Ramos (cell line): ENCODE results near the gene SLIT3.
"Not testable (repeated sequence)": the region's sequence is repeated elsewhere in the genome, so short reads cannot be mapped to it uniquely, and the experiment has no call there.

Source experiments
- in situ Hi-C: fragments of 300-500 bp; cut with MboI; formaldehyde crosslinking; loops from one replicate; pipeline ENCODE4 v1.14.3; 2022; ENCODE audit warnings: low sequenced_read_pairs; ENCODE audit not compliant: unreplicated experiment

Gene SLIT3

DNA sequence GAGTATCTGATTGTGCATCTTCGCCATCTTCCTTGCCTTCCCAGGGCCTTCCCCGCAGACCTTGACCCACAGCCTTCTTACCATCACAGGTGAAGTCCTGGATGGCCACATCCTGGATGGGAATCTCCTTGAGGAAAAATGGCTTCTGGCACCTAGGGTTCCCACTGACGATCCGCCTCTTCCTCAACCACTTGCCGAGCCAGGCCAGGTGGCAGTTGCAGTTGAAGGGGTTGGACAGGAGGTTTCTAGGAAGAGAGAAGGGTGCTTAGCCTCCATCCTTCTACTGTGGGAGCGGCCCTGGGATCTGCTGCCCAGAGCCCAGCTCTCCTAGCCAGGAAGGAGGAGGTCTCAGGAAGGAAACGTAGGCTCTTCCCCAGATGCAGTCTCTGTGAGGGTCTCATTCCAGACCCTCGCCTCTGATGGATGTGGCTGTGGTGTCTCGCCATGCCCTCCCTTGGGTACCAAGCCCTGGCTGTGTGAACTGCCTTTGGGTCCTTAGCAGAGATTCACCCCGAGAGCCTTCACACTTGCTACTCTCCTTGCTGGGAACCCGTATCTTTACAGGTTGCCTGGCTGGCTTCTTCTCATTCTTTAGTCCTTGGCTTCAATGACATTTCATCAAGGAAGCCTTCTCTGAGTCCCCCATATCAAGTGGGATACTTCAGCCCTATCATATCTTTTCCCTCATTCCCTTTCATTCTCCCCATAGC, 551.4 kb downstream of the SLIT3 start:
- in situ Hi-C loops, result no loop called here

DNA sequence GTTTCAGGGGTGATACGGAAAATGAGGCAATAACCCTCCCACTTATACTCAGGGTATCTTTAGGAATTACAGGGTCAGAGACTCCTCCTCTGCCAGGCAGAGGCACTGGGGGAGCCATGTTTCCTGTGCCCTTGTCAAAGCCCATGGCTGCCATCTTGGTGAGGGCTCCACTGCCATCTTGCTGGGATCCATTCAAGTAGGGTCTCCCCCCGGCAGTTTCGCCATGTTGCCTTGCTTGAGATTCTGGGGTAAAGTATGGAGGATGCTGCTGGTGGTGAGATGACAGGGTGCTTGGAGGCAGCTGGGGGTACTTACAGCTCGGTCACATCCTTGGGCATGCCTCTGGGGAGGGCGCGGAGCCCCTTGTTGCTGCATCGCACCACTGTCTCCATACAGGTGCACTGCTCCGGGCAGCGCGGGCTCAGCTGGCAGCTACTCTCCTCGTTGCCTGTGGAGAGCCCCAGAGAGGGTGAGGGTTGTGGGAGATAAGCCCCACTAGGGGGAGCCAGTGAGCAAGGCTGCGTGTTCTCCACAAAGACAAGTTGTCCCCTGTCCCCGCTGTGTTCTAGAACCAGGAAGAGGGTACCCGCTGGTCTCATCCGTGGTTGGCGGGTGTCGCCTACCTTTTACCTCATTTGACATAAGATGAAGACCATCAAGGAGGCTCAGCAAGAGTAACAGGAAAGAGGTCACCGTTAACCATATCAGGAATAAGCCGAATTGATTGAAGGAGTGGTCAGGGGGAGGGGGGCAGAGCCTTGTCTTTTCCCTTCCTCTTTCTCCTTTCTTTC, 552.8 kb downstream of the SLIT3 start:
- in situ Hi-C loops, result no loop called here

DNA sequence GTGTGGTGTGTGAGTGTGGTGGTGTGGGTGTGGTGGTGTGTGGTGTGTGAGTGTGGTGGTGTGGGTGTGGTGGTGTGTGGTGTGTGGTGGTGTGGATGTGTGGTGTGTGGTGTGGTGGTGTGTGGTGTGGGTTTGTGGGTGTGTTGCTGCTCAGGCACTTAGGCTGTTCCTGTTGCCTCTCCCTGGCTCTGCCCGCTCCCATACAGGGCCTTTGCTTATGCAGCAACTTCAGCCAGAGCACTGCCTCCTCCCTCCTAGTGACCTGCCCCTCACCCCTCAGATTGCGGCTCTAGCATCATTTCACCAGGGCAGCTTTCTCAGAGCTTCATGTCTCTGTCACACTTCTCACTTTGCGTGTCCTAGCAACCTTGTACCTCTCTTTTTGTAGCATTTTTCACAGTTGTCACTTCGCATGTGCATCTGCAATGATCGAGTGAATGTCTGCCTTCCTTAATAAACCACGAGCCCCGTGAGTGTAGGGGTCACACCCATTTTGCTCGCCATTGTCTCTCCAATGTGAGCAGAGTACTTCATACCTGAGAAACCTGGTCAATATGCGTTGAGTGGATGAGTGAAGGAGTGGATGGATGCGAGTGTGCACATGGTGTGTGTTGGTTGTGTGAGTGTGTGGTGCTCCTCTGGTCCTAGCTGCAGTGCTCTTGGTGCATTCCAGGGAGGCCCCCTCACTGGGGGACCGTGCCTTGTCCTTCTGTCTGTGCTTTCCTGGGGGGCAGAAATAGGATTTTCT, 553.9 kb downstream of the SLIT3 start:
- in situ Hi-C loops, result no loop called here

DNA sequence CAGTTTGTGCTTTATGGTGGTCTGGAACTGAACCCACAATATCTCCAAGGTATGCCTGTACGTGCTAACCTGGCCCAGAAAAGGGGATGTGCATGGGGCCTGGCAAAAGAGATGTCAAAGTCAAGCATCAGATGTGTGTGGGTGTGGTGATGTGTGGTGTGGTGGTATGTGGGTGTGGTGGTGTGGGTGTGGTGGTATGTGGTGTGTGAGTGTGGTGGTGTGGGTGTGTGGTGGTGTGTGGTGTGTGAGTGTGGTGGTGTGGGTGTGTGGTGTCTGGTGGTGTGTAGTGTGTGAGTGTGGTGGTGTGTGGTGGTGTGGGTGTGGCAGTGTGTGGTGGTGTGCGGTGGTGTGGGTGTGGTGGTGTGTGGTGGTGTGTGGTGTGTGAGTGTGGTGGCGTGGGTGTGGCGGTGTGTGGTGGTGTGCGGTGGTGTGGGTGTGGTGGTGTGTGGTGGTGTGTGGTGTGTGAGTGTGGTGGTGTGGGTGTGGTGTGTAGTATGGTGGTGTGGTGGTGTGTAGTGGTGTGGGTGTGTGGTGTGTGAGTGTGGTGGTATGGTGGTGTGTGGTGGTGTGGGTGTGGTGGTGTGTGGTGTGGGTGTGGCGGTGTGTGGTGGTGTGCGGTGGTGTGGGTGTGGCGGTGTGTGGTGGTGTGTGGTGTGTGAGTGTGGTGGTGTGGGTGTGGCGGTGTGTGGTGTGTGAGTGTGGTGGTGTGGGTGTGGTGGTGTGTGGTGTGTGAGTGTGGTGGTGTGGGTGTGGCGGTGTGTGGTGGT, 554.6 kb downstream of the SLIT3 start:
- in situ Hi-C loops, result not testable (repeated sequence)

DNA sequence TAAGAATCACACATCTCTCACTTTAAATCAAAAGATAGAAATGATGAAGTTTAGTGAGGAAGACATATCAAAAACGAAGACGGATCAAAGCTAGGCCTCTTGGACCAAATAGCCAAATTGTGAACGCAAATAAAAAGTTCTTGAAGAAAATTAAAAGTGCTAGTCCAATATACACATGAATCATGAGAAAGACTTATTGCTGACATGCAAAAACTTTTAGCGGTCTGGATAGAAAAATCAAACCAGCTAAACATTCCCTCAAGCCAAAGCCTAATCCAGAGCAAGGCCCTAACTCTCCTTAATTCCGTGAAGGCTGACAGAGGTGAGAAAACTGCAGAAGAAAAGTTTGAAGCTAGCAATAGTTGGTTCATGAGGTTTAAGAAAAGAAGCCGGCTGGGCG, 557.3 kb downstream of the SLIT3 start:
- in situ Hi-C loops, result no loop called here

DNA sequence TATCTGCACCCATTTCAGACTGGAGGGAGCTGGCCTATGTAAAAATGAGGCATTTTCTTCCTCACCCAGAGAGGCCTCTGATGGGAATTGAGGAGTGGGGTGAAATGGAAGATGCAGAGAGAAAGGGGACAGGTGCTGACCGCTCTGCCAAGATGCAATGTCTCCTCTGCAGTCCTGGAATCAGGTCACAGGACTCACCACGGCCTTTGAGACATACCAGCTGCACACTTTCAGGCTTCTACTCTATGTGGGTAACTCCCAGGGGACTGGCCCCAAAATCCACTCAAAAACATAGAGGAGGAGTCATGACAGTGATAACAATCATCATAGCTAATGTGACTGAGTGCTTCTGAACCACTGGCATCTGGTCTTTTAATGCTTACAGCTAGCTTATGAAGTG, 558.6 kb downstream of the SLIT3 start:
- in situ Hi-C loops, result not testable (repeated sequence)

DNA sequence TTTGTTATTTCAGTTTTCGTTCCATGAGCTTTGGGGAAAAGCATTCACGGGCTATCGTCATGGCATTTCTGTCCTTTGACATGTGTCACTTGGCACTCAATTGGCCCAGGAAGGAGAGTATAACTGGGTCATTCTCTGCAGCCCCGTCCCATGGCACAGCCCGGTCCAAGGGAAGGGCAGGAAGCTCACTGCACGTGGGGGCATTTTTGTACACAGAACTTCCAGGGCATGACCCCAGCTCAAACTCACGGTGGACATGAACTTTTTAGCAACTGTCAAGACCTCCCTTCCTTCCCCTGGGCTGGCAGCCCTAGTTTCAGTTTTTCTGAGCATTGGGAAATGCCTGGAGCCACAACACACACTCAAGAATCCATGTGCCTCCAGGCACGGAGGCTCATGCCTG, 560.1 kb downstream of the SLIT3 start:
- in situ Hi-C loops, result no loop called here

DNA sequence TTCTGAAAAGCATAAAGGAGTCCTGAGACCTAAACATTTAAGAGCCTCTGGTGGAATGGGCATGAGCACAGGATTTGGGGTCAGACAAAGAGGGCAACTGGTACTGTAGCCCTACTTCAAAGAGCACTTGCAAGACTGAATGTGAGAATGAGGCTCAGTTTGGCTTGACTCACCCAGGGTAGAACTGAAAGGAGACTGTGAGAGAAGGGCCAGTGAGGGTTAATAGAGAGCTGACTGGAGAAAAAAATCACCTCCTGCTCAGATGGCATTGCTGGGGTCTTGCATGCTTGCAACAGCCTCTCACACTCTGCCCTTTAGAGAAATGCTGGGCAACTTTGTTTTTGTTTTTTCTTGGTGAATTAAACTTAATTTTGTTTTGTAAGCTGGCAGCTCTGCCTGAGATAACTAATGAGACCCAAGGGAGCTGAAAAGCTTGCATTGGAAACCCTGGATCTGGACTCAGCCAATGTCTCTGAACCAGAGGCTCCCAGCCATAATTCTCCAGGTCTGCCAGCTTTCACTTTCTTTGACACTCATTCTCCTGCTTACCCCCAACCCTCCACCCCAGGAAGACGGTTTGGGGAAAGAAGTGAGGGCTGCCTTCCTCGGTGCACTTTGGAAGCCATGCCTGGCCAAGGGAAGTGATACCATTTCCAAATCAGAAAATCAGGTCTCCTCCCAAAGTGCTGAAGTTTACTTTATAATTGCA, 560.7 kb downstream of the SLIT3 start:
- in situ Hi-C loops, result no loop called here

DNA sequence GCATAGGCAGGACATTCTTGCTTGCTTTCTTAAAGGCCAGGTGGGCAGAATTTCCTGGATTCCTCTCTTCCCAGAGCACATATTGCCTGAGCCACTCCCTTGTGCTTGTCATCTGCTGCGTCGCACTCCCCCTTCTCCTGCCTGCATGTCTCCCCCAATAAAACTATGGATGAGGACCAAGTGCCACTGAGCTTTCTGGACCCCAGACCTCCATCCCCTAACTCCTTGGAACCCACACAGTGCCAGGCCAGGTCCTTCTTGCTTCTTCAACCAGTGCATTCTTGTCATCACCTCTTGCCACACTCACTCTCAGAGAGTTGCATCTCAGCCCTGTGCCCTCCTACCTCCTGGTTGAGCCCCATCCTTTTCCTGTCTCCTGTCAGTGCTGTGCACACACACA, 563.9 kb downstream of the SLIT3 start:
- in situ Hi-C loops, result no loop called here

DNA sequence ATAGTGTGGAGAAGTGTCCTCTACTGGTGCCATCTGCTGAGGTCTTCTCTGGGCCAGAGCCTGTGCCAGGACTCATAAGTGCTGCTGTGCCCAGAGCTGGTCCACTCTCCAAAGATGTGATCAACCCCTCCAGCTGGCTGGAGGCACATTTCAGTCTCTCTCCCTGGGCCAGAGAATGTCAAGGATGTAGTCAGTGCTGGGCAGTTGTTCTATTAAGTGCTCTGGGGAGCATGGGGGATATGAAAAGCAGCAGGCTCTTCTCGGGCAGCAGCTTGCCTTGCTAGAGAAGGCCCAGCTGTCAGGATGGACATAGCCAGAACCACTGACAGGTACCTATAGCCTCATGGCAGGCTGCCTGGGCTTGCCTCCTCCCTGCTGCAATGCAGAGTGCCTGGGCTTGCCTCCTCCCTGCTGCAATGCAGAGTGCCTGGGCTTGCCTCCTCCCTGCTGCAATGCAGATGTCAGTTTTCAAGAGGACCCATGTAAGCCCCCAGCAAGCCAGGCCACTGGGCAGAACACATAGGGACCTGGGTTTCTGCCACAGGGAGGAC, 564.6 kb downstream of the SLIT3 start:
- in situ Hi-C loops, result no loop called here

DNA sequence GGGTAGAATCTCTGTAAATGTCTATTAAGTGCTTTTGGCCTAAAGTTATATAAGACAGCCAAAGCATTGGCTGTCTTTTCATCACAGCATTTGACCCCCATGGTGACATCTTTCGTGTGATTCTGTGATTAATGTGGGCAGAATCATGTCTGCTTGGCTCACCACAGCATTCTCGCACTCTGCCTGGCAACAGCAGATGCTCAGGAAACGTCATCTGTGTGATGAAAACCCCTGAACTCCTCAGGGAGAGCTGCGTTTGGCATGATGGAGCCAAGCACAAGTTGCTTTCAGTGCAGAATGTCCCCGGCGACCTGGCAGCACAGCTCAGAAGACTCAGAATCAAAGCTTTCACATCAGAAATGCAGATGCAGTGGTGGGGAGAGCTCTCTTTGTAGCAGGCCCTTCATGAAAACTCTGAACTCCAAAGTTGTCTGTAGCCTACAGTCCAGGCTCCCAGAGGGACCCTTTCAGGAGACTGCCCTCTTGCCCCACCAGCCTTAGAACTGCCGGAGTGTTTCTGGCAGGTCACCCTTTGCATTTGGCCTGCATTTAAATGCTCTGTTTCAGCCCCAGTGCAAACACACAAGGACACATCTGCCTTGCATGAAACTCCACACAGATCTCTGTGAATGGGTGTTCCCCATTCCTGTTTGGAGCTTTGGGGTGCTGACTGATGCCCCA, 566.2 kb downstream of the SLIT3 start:
- in situ Hi-C loops, result no loop called here

DNA sequence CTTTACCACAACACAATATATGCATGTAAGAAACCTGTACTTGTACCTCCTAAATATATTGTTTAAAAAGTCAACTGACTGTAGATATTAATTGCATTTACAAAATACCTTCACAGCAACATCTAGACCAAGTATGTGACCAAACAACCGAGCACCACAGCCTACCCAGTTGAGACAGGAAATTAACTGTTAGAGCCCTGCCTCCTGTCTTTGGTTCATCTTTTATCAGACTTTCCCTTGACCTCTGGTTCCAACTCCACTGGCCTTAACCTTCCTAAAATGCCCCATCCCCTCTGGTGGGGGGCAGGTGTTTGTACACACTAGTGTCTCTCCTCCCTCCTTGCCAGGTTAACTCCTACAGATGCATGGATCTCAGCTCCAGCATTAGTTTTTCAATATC, 566.8 kb downstream of the SLIT3 start:
- in situ Hi-C loops, result no loop called here

DNA sequence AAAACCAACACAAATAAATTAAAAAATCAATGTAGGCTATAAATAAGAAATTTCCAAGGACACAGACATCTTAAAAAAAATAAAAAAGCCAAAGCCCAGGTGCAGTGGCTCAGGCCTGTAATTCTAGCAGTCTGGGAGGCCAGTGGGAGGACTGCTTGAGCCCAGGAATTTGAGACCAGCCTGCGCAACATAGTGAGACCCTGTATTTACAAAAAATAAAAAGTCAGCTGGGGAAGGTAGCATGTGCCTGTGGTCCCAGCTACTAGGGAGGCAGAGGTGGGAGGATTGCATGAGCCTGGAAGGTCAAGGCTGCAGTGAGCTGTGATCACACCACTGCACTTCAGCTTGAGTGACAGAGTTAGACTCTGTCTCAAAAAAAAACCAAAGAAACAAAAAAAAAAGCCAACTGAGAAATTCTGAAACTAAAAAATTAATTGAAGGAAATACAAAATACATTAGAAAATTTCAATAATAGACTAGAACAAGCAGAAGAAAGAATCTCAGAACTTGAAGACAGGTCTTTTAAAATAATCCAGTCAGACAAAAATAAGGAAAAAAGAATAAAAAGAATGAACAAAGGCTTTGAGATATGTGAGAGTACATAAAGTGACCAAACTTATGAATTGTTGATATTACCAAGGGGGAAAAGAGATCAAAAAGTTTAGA, 572.3 kb downstream of the SLIT3 start:
- in situ Hi-C loops, result no loop called here

DNA sequence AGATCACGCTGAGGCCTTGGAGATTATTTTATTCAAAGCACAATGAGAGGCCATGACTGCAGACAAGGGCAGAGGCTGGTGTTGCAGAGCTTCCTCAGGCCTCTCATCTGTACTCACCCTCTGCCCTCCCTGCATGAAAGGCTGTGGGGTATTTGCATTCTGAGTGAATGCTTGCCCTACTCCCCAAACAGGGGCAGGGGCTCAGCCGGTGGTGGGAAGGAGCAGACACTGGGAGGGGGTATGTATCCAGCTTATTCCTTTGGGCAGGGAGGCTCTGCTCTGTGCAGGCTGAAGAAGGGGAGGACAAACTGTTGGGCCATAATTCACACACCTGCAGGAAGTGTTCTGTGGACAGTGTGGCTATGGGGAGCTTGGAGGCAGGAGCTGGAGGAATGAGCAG, 573.4 kb downstream of the SLIT3 start:
- in situ Hi-C loops, result no loop called here

DNA sequence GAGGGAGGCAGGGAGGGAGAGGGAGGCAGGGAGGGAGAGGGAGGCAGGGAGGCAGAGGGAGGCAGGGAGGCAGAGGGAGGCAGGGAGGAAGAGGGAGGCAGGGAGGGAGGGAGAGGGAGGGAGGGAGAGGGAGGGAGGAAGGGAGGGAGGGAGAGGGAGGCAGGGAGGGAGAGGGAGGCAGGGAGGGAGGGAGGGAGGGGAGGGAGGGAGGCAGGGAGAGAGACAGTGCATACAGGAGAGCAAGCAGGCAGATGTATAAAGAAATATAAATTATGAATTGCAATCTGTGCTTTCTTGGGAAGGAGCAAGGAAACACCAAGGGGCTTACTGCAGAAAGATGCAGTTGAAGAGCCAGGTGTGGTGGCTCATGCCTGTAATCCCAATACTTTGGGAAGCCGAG, 574.6 kb downstream of the SLIT3 start:
- in situ Hi-C loops, result no loop called here

DNA sequence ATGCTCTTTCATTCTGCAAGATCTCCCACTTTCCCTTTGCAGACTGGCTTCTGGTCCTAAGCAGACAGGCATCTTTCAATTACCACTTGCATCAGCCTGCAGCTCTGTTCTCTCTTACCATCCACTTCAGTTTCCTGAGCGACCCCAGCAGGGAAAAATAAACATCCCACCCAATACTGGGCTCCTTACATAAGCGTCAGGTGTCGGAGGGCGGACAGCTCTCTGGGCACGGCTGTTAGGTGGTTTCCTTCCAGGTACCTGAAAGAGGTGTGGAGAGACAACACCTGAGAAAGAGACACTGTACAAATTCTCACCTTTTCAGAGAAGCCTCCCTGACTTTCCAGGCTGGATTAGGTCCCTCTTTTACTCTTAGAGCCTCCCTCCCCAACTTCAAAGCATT, 576.7 kb downstream of the SLIT3 start:
- in situ Hi-C loops, result no loop called here

DNA sequence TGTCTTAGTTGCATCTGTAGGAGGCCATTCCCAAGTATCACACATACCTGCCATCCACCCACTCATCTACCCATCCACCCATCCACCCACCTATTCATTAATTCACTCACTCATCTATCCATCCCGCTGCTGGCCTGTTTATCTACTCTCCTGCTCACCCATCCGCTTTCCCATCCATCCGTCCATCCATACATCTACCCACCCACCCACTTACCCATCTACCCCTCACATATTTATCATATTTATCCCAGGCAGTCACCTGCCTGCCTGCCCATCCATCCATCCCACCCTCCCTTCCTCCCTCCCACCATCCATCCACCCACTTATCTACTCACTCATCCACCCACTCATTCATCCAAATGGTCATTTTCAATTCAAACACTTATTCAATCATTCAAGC, 577.9 kb downstream of the SLIT3 start:
- in situ Hi-C loops, result no loop called here

DNA sequence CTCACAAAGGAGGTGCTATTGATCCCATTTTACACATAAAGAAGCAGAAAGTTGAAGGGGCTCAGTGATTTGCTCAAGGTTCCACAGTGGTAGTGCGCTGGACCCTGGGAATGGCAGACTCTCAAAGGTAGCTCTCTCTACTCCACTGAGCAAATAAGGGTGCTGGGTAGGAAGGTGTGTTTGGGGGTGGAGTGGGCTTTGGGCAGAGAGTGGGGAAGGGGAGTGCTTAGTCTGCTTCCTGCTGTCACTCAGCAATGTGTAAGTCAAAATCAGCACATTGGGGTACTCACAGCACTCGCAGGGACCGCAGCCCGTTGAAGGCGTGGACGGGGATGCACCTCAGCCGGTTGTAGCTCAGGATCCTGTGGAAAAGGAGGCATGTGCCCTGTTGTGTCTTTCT, 579.0 kb downstream of the SLIT3 start:
- in situ Hi-C loops, result no loop called here
